Naive thymus-derived CD8-positive, alpha-beta T cell (primary cell): Measurements from ENCODE around the gene UBA1. TPM values are rescaled to one million over a fixed set of nuclear protein-coding genes. Genes with fewer than 3 reads are reported as not detected.
A peak's percentile ranks its signal among the peaks of the same experiment; 100 is the strongest.

Experiments used
- ATAC-seq, 2 donors: fragments of 150-1000 bp; cut with Tn5 transposase in 1 of 2; sonication (Bioruptor Pico), chemical (Tn5 transposase) in 1 of 2; 1 replicate in 1 of 2; 2 replicates in 1 of 2; pipeline ENCODE4 v1.10.0; 2021; ENCODE audit warnings: mild to moderate bottlenecking in 2 of 2, moderate library complexity in 2 of 2
- POLR2A ChIA-PET: fragments of 350-600 bp; sonication (Branson Sonifier 250); formaldehyde crosslinking; loops from one replicate; lab custom pipeline; 2021; ENCODE audit warnings: antibody characterized with exemption; lab: Charles Lee
- DNase-seq, 10 donors: peaks; one replicate each; pipeline versions ENCODE4 v3.0.0 to v3.0.0-alpha.2; 2020 to 2022
- H3K27ac Mint-ChIP-seq, 10 donors: one replicate each; pipeline ENCODE4 v1.8.0; 2020 to 2022; ENCODE audit warnings: mild to moderate bottlenecking in 10 of 10, mixed read lengths in 10 of 10, moderate library complexity in 4 of 10, inconsistent platforms in 1 of 10
- H3K27me3 Mint-ChIP-seq, 5 donors: one replicate each; pipeline ENCODE4 v1.8.0; 2021 to 2022; ENCODE audit warnings: mixed read lengths in 5 of 5
- H3K36me3 Mint-ChIP-seq, 3 donors: one replicate each; pipeline ENCODE4 v1.8.0; 2020 to 2022; ENCODE audit warnings: mixed read lengths in 3 of 3, mild to moderate bottlenecking in 2 of 3, inconsistent platforms in 1 of 3
- H3K4me1 Mint-ChIP-seq, 4 donors: one replicate each; pipeline ENCODE4 v1.8.0; 2021 to 2022; ENCODE audit warnings: mixed read lengths in 4 of 4
- H3K4me3 Mint-ChIP-seq, 10 donors: one replicate each; pipeline ENCODE4 v1.8.0; 2020 to 2022; ENCODE audit warnings: mild to moderate bottlenecking in 10 of 10, mixed read lengths in 10 of 10, moderate library complexity in 6 of 10, inconsistent platforms in 1 of 10
- H3K9me3 Mint-ChIP-seq, 9 donors: one replicate each; pipeline ENCODE4 v1.8.0; 2020 to 2022; ENCODE audit warnings: mixed read lengths in 9 of 9, mild to moderate bottlenecking in 3 of 9, inconsistent platforms in 1 of 9, moderate library complexity in 1 of 9
- polyA plus RNA-seq, 3 donors: library from polyadenylated mRNA; unstranded; fragments of 300-500 nt; fragmentation: Illumina TruSeq; gene quantifications; one replicate each; pipeline ENCODE4 v1.2.3, GENCODE V29; 2021
- total RNA-seq, 8 experiments: library from RNA in 2 of 8; stranded (reverse) in 2 of 8; gene quantifications; one replicate each; pipeline ENCODE4 v1.2.3 and lab custom pipeline; 2021 to 2026

UBA1 gene
- total and polyA plus RNA-seq, 5 experiments from 2014 or later, result 122 to 176 (median 156) TPM

DNA sequence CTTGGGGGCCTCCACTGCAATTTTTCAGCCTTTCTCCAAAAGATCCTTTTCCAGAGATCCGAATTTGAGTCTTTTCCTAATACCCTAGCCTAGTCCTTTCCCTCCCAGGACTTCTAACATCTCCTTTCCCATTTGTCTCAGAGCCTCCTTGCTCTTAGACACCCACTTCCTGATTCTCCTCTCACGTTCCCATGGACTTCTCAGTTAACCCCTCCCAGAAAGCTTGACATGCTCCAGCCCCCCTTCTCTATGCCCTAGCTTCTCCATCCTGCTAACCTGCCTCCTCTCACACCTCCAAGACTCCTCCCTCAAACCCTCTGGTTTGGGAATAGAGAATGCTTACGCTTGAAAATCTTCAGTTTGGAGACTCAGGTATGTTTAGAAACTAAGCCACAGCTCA, 2.5 kb downstream of the UBA1 start:
- Mint-ChIP-seq H3K9me3 (no peaks in the 10 kb centered on the region), H3K27ac (peak overlapping the region; percentile 79 to 100 (median 98)), H3K36me3 (peaks cover 0 to 30% (median 0%) of the 10 kb centered on the region in 3 donors), H3K4me3 (peak overlapping the region; percentile 73 to 100 (median 97)), H3K4me1 (peaks cover 23 to 57% (median 48%) of the 10 kb centered on the region in 4 donors), H3K27me3 (no peaks in the 10 kb centered on the region)
- ATAC-seq (no peak), DNase-seq (no peak)
- POLR2A ChIA-PET, result interaction anchor here (0.6 to 2.9 kb wide), 3 partner anchors 10 to 186 kb away, joined by 3 to 11 read pairs (median 3); partner anchors contain the start of gene USP11

DNA sequence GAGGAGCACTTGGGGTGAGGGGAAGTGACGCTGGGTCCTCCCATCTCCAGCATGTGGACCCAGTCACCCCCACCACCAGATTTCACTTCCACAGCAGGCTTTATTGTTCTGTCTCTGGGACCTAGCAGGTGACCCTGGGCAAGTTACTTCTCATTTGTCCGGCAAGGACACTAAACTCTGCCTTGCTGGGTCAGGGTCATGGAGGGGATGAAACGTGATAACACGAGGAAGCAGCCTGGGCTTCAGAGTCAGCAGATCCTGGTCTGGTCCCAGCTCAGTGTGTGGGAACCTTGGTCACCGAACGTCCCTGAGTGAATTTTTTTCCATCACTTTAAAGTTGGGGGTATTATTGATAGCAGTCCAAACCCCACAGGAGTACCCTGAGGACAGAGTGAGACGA, 3.9 kb downstream of the UBA1 start:
- Mint-ChIP-seq H3K27me3 (no peaks in the 10 kb centered on the region), H3K4me3 (peak overlapping the region in 5 of 10 donors; percentile 36 to 100 (median 73)), H3K36me3 (peaks cover 2 to 44% (median 8%) of the 10 kb centered on the region in 3 donors), H3K27ac (peak overlapping the region in 7 of 10 donors; percentile 2 to 92 (median 75)), H3K4me1 (peaks cover 23 to 52% (median 44%) of the 10 kb centered on the region in 4 donors), H3K9me3 (no peaks in the 10 kb centered on the region)
- POLR2A ChIA-PET, result interaction anchor here (0.6 kb wide), 2 partner anchors 303 to 358 kb away, joined by 3 to 4 read pairs; no protein-coding TSS in a partner anchor
- no peak for ATAC-seq
- no peak for DNase-seq

- POLR2A ChIA-PET, result interaction anchor here (0.6 kb wide), 2 partner anchors 300 to 303 kb away, joined by 3 read pairs; no protein-coding TSS in a partner anchor
- H3K4me3 Mint-ChIP-seq, result peak overlapping the region in 1 of 10 donors; percentile 40
- ATAC-seq (no peak), DNase-seq (no peak)
- H3K27ac Mint-ChIP-seq, result peak overlapping the region in 6 of 10 donors; percentile 10 to 85 (median 36)
- peaks cover 23 to 48% (median 40%) of the 10 kb centered on the region in 4 donors for H3K4me1 Mint-ChIP-seq
- H3K27me3 Mint-ChIP-seq, result no peaks in the 10 kb centered on the region
- H3K36me3 Mint-ChIP-seq, result peaks cover 2 to 50% (median 8%) of the 10 kb centered on the region in 3 donors
- H3K9me3 Mint-ChIP-seq, result no peaks in the 10 kb centered on the region
Measured at GRCh38 chrX:47198026-47198686, 4.5 kb downstream of the UBA1 start.

DNA sequence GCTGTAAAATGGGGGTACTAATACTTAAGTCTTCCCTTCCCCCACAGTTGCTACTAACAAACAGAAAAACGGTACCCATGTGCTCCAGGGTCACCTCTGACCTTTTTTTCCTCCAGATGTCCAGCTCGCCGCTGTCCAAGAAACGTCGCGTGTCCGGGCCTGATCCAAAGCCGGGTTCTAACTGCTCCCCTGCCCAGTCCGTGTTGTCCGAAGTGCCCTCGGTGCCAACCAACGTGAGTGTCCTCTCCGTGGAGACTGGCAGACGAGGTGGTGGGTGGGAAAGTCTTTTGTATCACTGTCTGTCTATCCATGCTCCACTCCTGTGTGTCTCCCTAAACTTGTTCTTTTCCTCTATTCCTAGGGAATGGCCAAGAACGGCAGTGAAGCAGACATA, 5.1 kb downstream of the UBA1 start:
- Mint-ChIP-seq H3K27me3 (no peaks in the 10 kb centered on the region), H3K36me3 (peaks cover 2 to 53% (median 8%) of the 10 kb centered on the region in 3 donors), H3K9me3 (no peaks in the 10 kb centered on the region), H3K4me1 (peaks cover 19 to 44% (median 35%) of the 10 kb centered on the region in 4 donors), H3K4me3 (no peak overlapping the region), H3K27ac (peak overlapping the region in 2 of 10 donors; percentile 15 to 46)
- no peak for DNase-seq
- no peak for ATAC-seq
- POLR2A ChIA-PET, result interaction anchor here (0.6 to 0.9 kb wide), 2 partner anchors 10 to 299 kb away, joined by 3 read pairs; no protein-coding TSS in a partner anchor

- H3K27ac Mint-ChIP-seq, result peak overlapping the region in 2 of 10 donors; percentile 8 to 40
- ATAC-seq, result no peak
- no peak overlapping the region for H3K4me3 Mint-ChIP-seq
- no peaks in the 10 kb centered on the region for H3K9me3 Mint-ChIP-seq
- H3K36me3 Mint-ChIP-seq, result peaks cover 2 to 59% (median 8%) of the 10 kb centered on the region in 3 donors
- DNase-seq, result no peak
- POLR2A ChIA-PET, result interaction anchor here (0.7 to 0.9 kb wide), 2 partner anchors 9 to 186 kb away, joined by 3 read pairs; no protein-coding TSS in a partner anchor
- H3K4me1 Mint-ChIP-seq, result peaks cover 19 to 44% (median 33%) of the 10 kb centered on the region in 4 donors
- H3K27me3 Mint-ChIP-seq, result no peaks in the 10 kb centered on the region
Measured at GRCh38 chrX:47199286-47199685, 5.7 kb downstream of the UBA1 start.

DNA sequence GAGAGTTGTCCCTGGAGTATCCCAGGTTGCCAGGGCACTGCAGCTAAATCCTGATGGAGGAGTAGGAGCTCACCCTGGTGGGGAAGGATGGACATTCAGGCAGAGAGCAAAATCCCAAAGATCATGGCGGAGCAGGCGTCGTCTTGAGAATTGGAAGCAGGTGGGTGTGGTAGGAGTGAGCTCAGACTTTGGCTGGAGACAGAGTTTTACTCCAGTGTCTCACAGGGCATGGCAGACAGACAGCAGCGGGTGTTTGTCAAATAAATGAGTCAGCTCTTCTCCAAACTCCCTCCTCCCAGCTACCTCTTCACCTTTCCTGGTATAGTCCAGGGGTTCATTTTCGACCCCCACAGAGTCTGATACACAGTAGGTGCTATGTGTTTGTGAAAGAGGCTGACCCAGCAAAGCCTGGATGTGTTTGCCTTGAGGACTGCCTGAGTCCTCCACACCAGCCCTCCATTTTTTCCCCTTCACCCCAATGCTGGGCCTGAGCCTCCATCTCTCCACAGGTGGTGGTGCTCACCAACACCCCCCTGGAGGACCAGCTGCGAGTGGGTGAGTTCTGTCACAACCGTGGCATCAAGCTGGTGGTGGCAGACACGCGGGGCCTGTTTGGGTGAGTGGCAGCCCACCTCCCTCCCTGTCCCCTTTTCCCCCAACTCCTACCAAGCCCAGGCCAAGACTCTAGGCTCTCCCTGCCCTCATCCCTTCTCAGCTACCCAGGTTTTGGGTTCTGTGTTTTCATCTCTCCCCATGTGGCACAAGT, 6.9 kb downstream of the UBA1 start:
- Mint-ChIP-seq H3K27me3 (no peaks in the 10 kb centered on the region), H3K4me1 (peaks cover 14 to 36% (median 21%) of the 10 kb centered on the region in 4 donors)
- POLR2A ChIA-PET, result interaction anchor here (0.8 to 1.7 kb wide), 2 partner anchors 10 to 11 kb away, joined by 4 read pairs; no protein-coding TSS in a partner anchor

GRCh38 chrX:47201345-47201944, 7.8 kb downstream of the UBA1 start:
- H3K27ac Mint-ChIP-seq, result peak overlapping the region in 5 of 10 donors; percentile 28 to 88 (median 62)
- ATAC-seq (no peak), DNase-seq (no peak)
- H3K27me3 Mint-ChIP-seq, result no peaks in the 10 kb centered on the region
- H3K9me3 Mint-ChIP-seq, result no peaks in the 10 kb centered on the region
- peaks cover 6 to 27% (median 12%) of the 10 kb centered on the region in 4 donors for H3K4me1 Mint-ChIP-seq
- H3K36me3 Mint-ChIP-seq, result peaks cover 2 to 75% (median 12%) of the 10 kb centered on the region in 3 donors
- no peak overlapping the region for H3K4me3 Mint-ChIP-seq
- POLR2A ChIA-PET, result interaction anchor here (0.8 to 1.7 kb wide), 2 partner anchors 10 to 11 kb away, joined by 4 read pairs; no protein-coding TSS in a partner anchor

More for the DNA sequence above, 6.9 kb downstream of the UBA1 start:
- Mint-ChIP-seq H3K9me3 (no peaks in the 10 kb centered on the region), H3K36me3 (peaks cover 2 to 68% (median 12%) of the 10 kb centered on the region in 3 donors), H3K27ac (peak overlapping the region in 5 of 10 donors; percentile 35 to 88 (median 59)), H3K4me3 (no peak overlapping the region)
- no peak for ATAC-seq
- DNase-seq, result no peak

DNA sequence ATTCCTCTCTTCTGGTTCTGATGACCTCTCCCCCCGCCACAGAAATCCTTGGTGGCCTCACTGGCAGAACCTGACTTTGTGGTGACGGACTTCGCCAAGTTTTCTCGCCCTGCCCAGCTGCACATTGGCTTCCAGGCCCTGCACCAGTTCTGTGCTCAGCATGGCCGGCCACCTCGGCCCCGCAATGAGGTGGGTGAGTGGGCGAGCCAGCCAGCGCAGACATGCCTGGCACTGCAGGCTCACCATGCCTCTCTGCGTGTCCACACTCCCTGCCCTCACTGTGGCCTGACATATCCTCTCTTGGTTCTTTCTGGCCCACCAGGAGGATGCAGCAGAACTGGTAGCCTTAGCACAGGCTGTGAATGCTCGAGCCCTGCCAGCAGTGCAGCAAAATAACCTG, 8.7 kb downstream of the UBA1 start:
- Mint-ChIP-seq H3K4me3 (no peak overlapping the region), H3K27me3 (no peaks in the 10 kb centered on the region), H3K9me3 (no peaks in the 10 kb centered on the region), H3K27ac (peak overlapping the region in 1 of 10 donors; percentile 37), H3K36me3 (peaks cover 2 to 84% (median 18%) of the 10 kb centered on the region in 3 donors), H3K4me1 (peaks cover 4 to 18% (median 5%) of the 10 kb centered on the region in 4 donors)
- DNase-seq (no peak), ATAC-seq (no peak)
- POLR2A ChIA-PET, result interaction anchor here (1.7 kb wide), 1 partner anchor 12 kb away, joined by 4 read pairs; no protein-coding TSS in a partner anchor

DNA sequence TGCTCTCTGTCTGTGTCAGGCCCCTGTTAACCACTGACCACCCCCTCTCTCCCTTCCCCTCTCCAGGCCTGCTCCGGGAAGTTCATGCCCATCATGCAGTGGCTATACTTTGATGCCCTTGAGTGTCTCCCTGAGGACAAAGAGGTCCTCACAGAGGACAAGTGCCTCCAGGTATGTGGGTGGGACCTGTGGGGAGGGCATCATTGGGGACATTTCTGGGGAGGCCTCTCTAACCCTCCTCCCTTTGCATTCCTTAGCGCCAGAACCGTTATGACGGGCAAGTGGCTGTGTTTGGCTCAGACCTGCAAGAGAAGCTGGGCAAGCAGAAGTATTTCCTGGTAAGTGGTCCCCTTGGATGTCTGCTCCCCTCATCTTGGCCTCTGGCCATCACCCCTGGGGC, 9.2 kb downstream of the UBA1 start:
- ATAC-seq, result no peak
- peaks cover 0 to 13% (median 2%) of the 10 kb centered on the region in 4 donors for H3K4me1 Mint-ChIP-seq
- no peak overlapping the region for H3K4me3 Mint-ChIP-seq
- H3K9me3 Mint-ChIP-seq, result no peaks in the 10 kb centered on the region
- POLR2A ChIA-PET, result no interaction called here
- peaks cover 2 to 86% (median 19%) of the 10 kb centered on the region in 3 donors for H3K36me3 Mint-ChIP-seq
- H3K27me3 Mint-ChIP-seq, result no peaks in the 10 kb centered on the region
- peak overlapping the region in 2 of 10 donors; percentile 29 to 74 for H3K27ac Mint-ChIP-seq
- DNase-seq, result no peak

DNA sequence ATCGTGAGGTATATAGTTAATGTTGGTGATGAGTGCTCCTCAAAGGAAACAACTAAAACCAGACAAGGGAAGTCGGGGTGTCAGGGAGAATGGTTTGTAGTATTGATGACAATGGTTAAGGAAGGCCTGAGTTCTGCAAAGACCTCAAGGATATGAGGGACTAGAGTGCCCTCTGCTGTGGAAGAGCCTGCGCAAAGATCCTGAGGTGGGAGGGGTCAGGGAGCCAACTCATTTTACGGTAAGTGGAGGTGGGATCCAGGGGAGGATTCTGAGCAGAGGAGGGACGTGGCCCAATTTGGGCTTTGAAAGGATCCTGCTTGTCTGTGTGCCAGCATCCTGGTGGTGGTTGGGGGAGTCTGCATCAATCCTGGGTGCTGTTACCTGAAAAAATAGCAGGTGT, 11.3 kb downstream of the UBA1 start:
- Mint-ChIP-seq H3K9me3 (no peaks in the 10 kb centered on the region), H3K27me3 (no peaks in the 10 kb centered on the region), H3K36me3 (peaks cover 2 to 83% (median 19%) of the 10 kb centered on the region in 3 donors), H3K27ac (peak overlapping the region in 1 of 10 donors; percentile 18), H3K4me3 (no peak overlapping the region), H3K4me1 (peaks cover 0 to 1% (median 0%) of the 10 kb centered on the region in 4 donors)
- ATAC-seq (no peak), DNase-seq (no peak)
- POLR2A ChIA-PET, result interaction anchor here (1.5 kb wide), 1 partner anchor 8 kb away, joined by 3 read pairs; no protein-coding TSS in a partner anchor

DNA sequence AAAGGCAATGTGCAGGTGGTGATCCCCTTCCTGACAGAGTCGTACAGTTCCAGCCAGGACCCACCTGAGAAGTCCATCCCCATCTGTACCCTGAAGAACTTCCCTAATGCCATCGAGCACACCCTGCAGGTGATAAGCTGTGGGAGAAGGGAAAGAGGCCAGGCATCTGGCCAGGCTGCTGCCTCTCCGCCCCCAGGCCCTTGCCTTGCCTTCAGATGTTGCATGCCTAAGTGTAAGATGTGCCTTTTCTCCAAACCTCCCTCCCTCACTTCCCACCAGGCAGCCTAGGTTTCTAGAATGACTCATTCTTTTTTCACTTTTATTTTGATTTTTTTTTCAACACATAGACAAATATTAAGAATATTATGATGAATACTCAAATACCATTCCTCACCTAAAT, 12.7 kb downstream of the UBA1 start:
- H3K27ac Mint-ChIP-seq, result peak overlapping the region in 2 of 10 donors; percentile 40 to 47
- no peak for DNase-seq

More for the DNA sequence above, 12.7 kb downstream of the UBA1 start:
- no peaks in the 10 kb centered on the region for H3K9me3 Mint-ChIP-seq
- H3K4me3 Mint-ChIP-seq, result no peak overlapping the region
- no peak for ATAC-seq
- POLR2A ChIA-PET, result interaction anchor here (1.5 kb wide), 1 partner anchor 10 kb away, joined by 3 read pairs; no protein-coding TSS in a partner anchor
- no peaks in the 10 kb centered on the region for H3K27me3 Mint-ChIP-seq
- peaks cover 2 to 79% (median 21%) of the 10 kb centered on the region in 3 donors for H3K36me3 Mint-ChIP-seq
- H3K4me1 Mint-ChIP-seq, result peaks cover 0 to under 1% (median 0%) of the 10 kb centered on the region in 4 donors
